Loucy (cell line): Measurements from ENCODE around the gene GMCL2.

Source experiments
- EZH2phosphoT487 ChIP-seq: fragments of 200-600 bp; IDR thresholded peaks from 2 replicates; pipeline ENCODE4 v1.6.1; 2018; ENCODE audit warnings: antibody characterized with exemption, mild to moderate bottlenecking, moderate library complexity, borderline replicate concordance
- TF ChIP-seq, protein P1 (sequence below): fragments of 200-600 bp; sonication (generic); conservative IDR thresholded peaks from 2 replicates; pipeline ENCODE4 v1.5.1; 2014; ENCODE audit warnings: mild to moderate bottlenecking, antibody characterized with exemption, low read length

DNA sequence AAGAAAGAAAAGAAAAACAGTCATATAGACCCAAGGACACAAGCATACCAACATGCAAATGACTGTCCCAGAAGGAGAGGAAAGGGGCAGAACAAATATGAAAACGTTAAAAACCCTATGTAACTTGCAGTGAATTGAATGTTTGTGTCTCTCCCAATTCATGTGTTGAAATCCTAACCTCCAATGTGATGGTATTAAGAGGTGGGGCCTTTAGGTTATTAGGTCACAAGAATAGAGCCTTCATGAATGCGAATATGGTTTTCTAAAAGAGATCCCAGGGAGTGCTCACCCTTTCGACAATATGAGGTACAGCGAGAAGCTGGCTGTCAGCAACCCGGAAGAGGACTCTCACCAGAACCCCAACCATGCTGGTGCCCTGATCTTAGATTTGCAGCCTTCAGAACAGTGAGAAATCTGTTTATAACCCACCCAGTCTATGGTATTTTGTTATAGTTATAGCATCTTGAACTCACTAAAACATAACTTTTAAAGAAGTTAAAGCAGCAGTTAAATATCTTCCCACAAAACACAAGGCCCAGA lies 31.1 kb upstream of the GMCL2 start:
- TF ChIP-seq, protein P1, sequence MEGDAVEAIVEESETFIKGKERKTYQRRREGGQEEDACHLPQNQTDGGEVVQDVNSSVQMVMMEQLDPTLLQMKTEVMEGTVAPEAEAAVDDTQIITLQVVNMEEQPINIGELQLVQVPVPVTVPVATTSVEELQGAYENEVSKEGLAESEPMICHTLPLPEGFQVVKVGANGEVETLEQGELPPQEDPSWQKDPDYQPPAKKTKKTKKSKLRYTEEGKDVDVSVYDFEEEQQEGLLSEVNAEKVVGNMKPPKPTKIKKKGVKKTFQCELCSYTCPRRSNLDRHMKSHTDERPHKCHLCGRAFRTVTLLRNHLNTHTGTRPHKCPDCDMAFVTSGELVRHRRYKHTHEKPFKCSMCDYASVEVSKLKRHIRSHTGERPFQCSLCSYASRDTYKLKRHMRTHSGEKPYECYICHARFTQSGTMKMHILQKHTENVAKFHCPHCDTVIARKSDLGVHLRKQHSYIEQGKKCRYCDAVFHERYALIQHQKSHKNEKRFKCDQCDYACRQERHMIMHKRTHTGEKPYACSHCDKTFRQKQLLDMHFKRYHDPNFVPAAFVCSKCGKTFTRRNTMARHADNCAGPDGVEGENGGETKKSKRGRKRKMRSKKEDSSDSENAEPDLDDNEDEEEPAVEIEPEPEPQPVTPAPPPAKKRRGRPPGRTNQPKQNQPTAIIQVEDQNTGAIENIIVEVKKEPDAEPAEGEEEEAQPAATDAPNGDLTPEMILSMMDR: no peak
- no peak for TF ChIP-seq EZH2phosphoT487
